T-cell (primary cell): Measurements from ENCODE around the gene VMO1. TPM values are rescaled to one million over a fixed set of nuclear protein-coding genes. Genes with fewer than 3 reads are reported as not detected.

Source experiments
- ATAC-seq, 4 experiments: fragments of 200-7000 bp in 3 of 4; fragments of 150-1000 bp in 1 of 4; cut with Tn5 transposase; replicated peaks in 1 of 4; 1 replicate in 3 of 4; 2 replicates in 1 of 4; pipeline ENCODE4 v1.10.0; 2021; ENCODE audit warnings: moderate library complexity in 3 of 4, mild to moderate bottlenecking in 2 of 4, moderate number of reproducible peaks in 1 of 4
- CTCF ChIA-PET, 2 donors: fragments of 300-600 bp; sonication (Branson Sonifier 250); formaldehyde crosslinking; loops; one replicate each; lab custom pipeline; 2022; ENCODE audit warnings: antibody characterized with exemption in 2 of 2; lab: Charles Lee
- POLR2A ChIA-PET, 2 donors: fragments of 300-600 bp; sonication (Branson Sonifier 250); formaldehyde crosslinking; loops; one replicate each; lab custom pipeline; 2022; ENCODE audit warnings: antibody characterized with exemption in 2 of 2; lab: Charles Lee
- DNase-seq, 35 experiments: peaks; one replicate each; pipeline versions ENCODE4 v3.0.0 to v3.0.0-alpha.2; 2013 to 2023
- H3K27ac ChIP-seq: one replicate; pipeline ENCODE4 v1.5.1; 2013; ENCODE audit warnings: low read length
- H3K27me3 ChIP-seq, 2 experiments: replicated peaks in 1 of 2; 1 replicate in 1 of 2; 2 replicates in 1 of 2; pipeline versions ENCODE4 v1.6.1 to v1.7.0; 2013; ENCODE audit warnings: low read length in 1 of 2, mixed read lengths in 1 of 2; ENCODE audit not compliant: control insufficient read depth in 2 of 2, insufficient read depth in 2 of 2; ENCODE audit errors: extremely low read depth in 1 of 2
- H3K36me3 ChIP-seq, 2 donors: 1 replicate in 1 of 2; 2 replicates in 1 of 2; pipeline versions ENCODE4 v1.6.1 to v1.7.0; 2013; ENCODE audit warnings: low read length in 1 of 2; ENCODE audit not compliant: control insufficient read depth in 2 of 2, insufficient read depth in 1 of 2; ENCODE audit errors: extremely low read depth in 1 of 2
- H3K4me1 ChIP-seq, 2 experiments: 1 replicate in 1 of 2; 2 replicates in 1 of 2; pipeline versions ENCODE4 v1.6.1 to v1.7.0; 2013; ENCODE audit warnings: low read length in 2 of 2, mixed read lengths in 1 of 2; ENCODE audit not compliant: insufficient read depth in 2 of 2, control insufficient read depth in 1 of 2; ENCODE audit errors: extremely low read depth in 1 of 2
- H3K4me3 ChIP-seq, 2 donors: 1 replicate in 1 of 2; 2 replicates in 1 of 2; pipeline versions ENCODE4 v1.5.1 to v1.7.0; 2013; ENCODE audit warnings: mild to moderate bottlenecking in 2 of 2, low read length in 1 of 2, moderate library complexity in 1 of 2; ENCODE audit not compliant: control insufficient read depth in 1 of 2; ENCODE audit errors: extremely low read depth in 1 of 2
- H3K9me3 ChIP-seq: 2 replicates; pipeline ENCODE4 v1.7.0; 2013
- H3K27ac Mint-ChIP-seq, 2 donors: one replicate each; pipeline ENCODE4 v1.8.0; 2020 to 2021; ENCODE audit warnings: mild to moderate bottlenecking in 2 of 2, mixed read lengths in 2 of 2
- H3K27me3 Mint-ChIP-seq, 2 donors: one replicate each; pipeline ENCODE4 v1.8.0; 2021 to 2022; ENCODE audit warnings: mixed read lengths in 2 of 2
- H3K36me3 Mint-ChIP-seq: one replicate; pipeline ENCODE4 v1.8.0; 2021; ENCODE audit warnings: mixed read lengths
- H3K4me1 Mint-ChIP-seq, 3 donors: one replicate each; pipeline ENCODE4 v1.8.0; 2020 to 2022; ENCODE audit warnings: mixed read lengths in 3 of 3, mild to moderate bottlenecking in 1 of 3
- H3K4me3 Mint-ChIP-seq, 3 donors: one replicate each; pipeline ENCODE4 v1.8.0; 2020 to 2022; ENCODE audit warnings: mild to moderate bottlenecking in 3 of 3, mixed read lengths in 3 of 3, moderate library complexity in 3 of 3
- H3K9me3 Mint-ChIP-seq, 3 donors: one replicate each; pipeline ENCODE4 v1.8.0; 2020 to 2022; ENCODE audit warnings: mixed read lengths in 3 of 3
- WGBS: methylation state at CpG from one replicate; pipeline ENCODE4 v1.1.5; 2013; ENCODE audit warnings: missing lambda C conversion rate; ENCODE audit not compliant: insufficient coverage; 5-methylcytosine and 5-hydroxymethylcytosine counted together
- total RNA-seq, 35 experiments: library from RNA in 6 of 35; stranded (reverse) in 6 of 35; fragments of 120-200 nt in 1 of 35; gene quantifications; one replicate each; pipeline versions ENCODE4 v1.2.1 to v1.2.4 and lab custom pipeline; 2013 to 2026

VMO1 gene
- total RNA-seq, 5 donors from 2014 or later (not counting 1 experiment from before 2014, with no cell fraction given): 0.38 to 0.82 (median 0.59) TPM; not detected in 1

GRCh38 chr17:4740584-4740983, 45.6 kb downstream of the VMO1 start:
- POLR2A ChIA-PET: no interaction called here
- no peak overlapping the region for H3K4me3 ChIP-seq
- 96% methylated on average over 5 of the region's 8 CpGs for WGBS

GRCh38 chr17:4740025-4740351, 46.2 kb downstream of the VMO1 start:
- peaks cover 4 to 19% of the 10 kb centered on the region in 2 donors for H3K27me3 Mint-ChIP-seq
- POLR2A ChIA-PET: no interaction called here

More at GRCh38 chr17:4740584-4740983, 45.6 kb downstream of the VMO1 start:
- no peaks in the 10 kb centered on the region for H3K36me3 ChIP-seq
- CTCF ChIA-PET: no interaction called here
- peaks cover 13 to 22% (median 22%) of the 10 kb centered on the region in 3 donors for H3K4me1 Mint-ChIP-seq
- peak overlapping the region; percentile 54 to 55 for H3K27ac Mint-ChIP-seq
- H3K27ac ChIP-seq: no peak overlapping the region
- H3K36me3 Mint-ChIP-seq: no peaks in the 10 kb centered on the region
- H3K4me1 ChIP-seq: peaks cover 2 to 31% of the 10 kb centered on the region in 2 experiments
- peak overlapping the region; percentile 77 to 88 (median 81) for H3K4me3 Mint-ChIP-seq
- no peak for DNase-seq
- H3K9me3 Mint-ChIP-seq: no peaks in the 10 kb centered on the region
- H3K9me3 ChIP-seq: no peaks in the 10 kb centered on the region
- peaks cover 8 to 68% of the 10 kb centered on the region in 2 experiments for H3K27me3 ChIP-seq
- peaks cover 4 to 19% of the 10 kb centered on the region in 2 donors for H3K27me3 Mint-ChIP-seq
- ATAC-seq: no peak

GRCh38 chr17:4739122-4740024, 46.8 kb downstream of the VMO1 start, which contains the start of the genes CXCL16 and ZMYND15:
CXCL16 (minus strand) TSS chr17:4739928; CDS start chr17:4739339, 589 bp downstream.
ZMYND15 (plus strand) TSS chr17:4739833; CDS start chr17:4740549, 716 bp downstream.
- Histone ChIP-seq H3K9me3 (no peaks in the 10 kb centered on the region), H3K4me1 (peaks cover 2 to 24% of the 10 kb centered on the region in 2 experiments), H3K27ac (no peak within 1 kb of the TSS), H3K36me3 (no peaks in the 10 kb centered on the region), H3K4me3 (peak within 1 kb of the TSS; percentile 65 to 79), H3K27me3 (peaks cover 8 to 56% of the 10 kb centered on the region in 2 experiments)
- peak within 1 kb of the TSS; percentile 81 to 88 (median 84) for H3K4me3 Mint-ChIP-seq
- H3K36me3 Mint-ChIP-seq: no peaks in the 10 kb centered on the region
- ATAC-seq (peak; percentile 64 to 78 (median 68)), DNase-seq (peak; percentile 22 to 80 (median 58))
- CTCF ChIA-PET: no interaction called here
- peak within 1 kb of the TSS; percentile 63 to 73 for H3K27ac Mint-ChIP-seq
- POLR2A ChIA-PET: no interaction called here
- WGBS: under 1% methylated on average over 93 of the region's 100 CpGs
- peaks cover 4 to 19% of the 10 kb centered on the region in 2 donors for H3K27me3 Mint-ChIP-seq
- H3K9me3 Mint-ChIP-seq: no peaks in the 10 kb centered on the region
- H3K4me1 Mint-ChIP-seq: peaks cover 13 to 21% (median 17%) of the 10 kb centered on the region in 3 donors

More at GRCh38 chr17:4740025-4740351, 46.2 kb downstream of the VMO1 start:
- Histone ChIP-seq H3K4me1 (peaks cover 2 to 27% of the 10 kb centered on the region in 2 experiments), H3K9me3 (no peaks in the 10 kb centered on the region), H3K4me3 (peak overlapping the region; percentile 65 to 79), H3K36me3 (no peaks in the 10 kb centered on the region), H3K27me3 (peaks cover 8 to 63% of the 10 kb centered on the region in 2 experiments), H3K27ac (no peak overlapping the region)
- CTCF ChIA-PET: no interaction called here
- H3K4me1 Mint-ChIP-seq: peaks cover 13 to 20% (median 17%) of the 10 kb centered on the region in 3 donors
- peak overlapping the region; percentile 54 to 55 for H3K27ac Mint-ChIP-seq
- no peaks in the 10 kb centered on the region for H3K9me3 Mint-ChIP-seq
- ATAC-seq (no peak), DNase-seq (no peak)
- H3K36me3 Mint-ChIP-seq: no peaks in the 10 kb centered on the region
- 15% methylated on average over 12 of the region's 13 CpGs for WGBS
- H3K4me3 Mint-ChIP-seq: peak overlapping the region; percentile 77 to 88 (median 81)

- Histone ChIP-seq H3K4me3 (peak overlapping the region; percentile 65 to 79), H3K9me3 (no peaks in the 10 kb centered on the region), H3K36me3 (no peaks in the 10 kb centered on the region), H3K4me1 (peaks cover 2 to 24% of the 10 kb centered on the region in 2 experiments), H3K27me3 (peaks cover 7 to 47% of the 10 kb centered on the region in 2 experiments), H3K27ac (no peak overlapping the region)
- peak overlapping the region; percentile 63 to 73 for H3K27ac Mint-ChIP-seq
- peaks cover 4 to 18% of the 10 kb centered on the region in 2 donors for H3K27me3 Mint-ChIP-seq
- ATAC-seq: peak; percentile 46 to 70 (median 63)
- peak in 25 of 35 experiments; percentile 19 to 60 (median 37) for DNase-seq
- H3K9me3 Mint-ChIP-seq: no peaks in the 10 kb centered on the region
- H3K36me3 Mint-ChIP-seq: no peaks in the 10 kb centered on the region
- ChIA-PET POLR2A (no interaction called here), CTCF (no interaction called here)
- peak overlapping the region; percentile 81 to 87 (median 84) for H3K4me3 Mint-ChIP-seq
- WGBS: 26% methylated on average over 41 of the region's 41 CpGs
- peaks cover 15 to 26% (median 20%) of the 10 kb centered on the region in 3 donors for H3K4me1 Mint-ChIP-seq
These were observed 47.7 kb downstream of the VMO1 start for GRCh38 chr17:4738136-4739121.

- Mint-ChIP-seq H3K27me3 (peaks cover 4 to 9% of the 10 kb centered on the region in 2 donors), H3K36me3 (no peaks in the 10 kb centered on the region), H3K27ac (peak overlapping the region in 1 of 2 donors; percentile 55), H3K4me1 (peaks cover 29 to 46% (median 31%) of the 10 kb centered on the region in 3 donors), H3K9me3 (no peaks in the 10 kb centered on the region), H3K4me3 (no peak overlapping the region)
- no peaks in the 10 kb centered on the region for H3K9me3 ChIP-seq
- peaks cover 7 to 26% of the 10 kb centered on the region in 2 experiments for H3K27me3 ChIP-seq
- ATAC-seq (no peak), DNase-seq (peak in 1 of 35 experiments; percentile 20)
- no peaks in the 10 kb centered on the region for H3K36me3 ChIP-seq
- POLR2A ChIA-PET: interaction anchor here in 1 of 2 donors (0.7 kb wide), 1 partner anchor 10 kb away, joined by 5 read pairs; no protein-coding TSS in a partner anchor
- H3K27ac ChIP-seq: no peak overlapping the region
- H3K4me1 ChIP-seq: peaks cover 5 to 38% of the 10 kb centered on the region in 2 experiments
- CTCF ChIA-PET: interaction anchor here in 1 of 2 donors (0.8 kb wide), 1 partner anchor 20 kb away, joined by 3 read pairs; no protein-coding TSS in a partner anchor
- no peak overlapping the region for H3K4me3 ChIP-seq
- 41% methylated on average over 4 of the region's 9 CpGs for WGBS
These were observed 50.1 kb downstream of the VMO1 start for GRCh38 chr17:4735876-4736651.
